ENCODE results near the gene SH3RF1. TPM values are rescaled to one million over a fixed set of nuclear protein-coding genes. Genes with fewer than 3 reads are reported as not detected.

SH3RF1 gene
- total and polyA plus RNA-seq, 2 of the 13 experiments (the other 11 are each of a cell fraction or from before 2014, with no cell fraction given), result 3.1 to 3.2 TPM

DNA sequence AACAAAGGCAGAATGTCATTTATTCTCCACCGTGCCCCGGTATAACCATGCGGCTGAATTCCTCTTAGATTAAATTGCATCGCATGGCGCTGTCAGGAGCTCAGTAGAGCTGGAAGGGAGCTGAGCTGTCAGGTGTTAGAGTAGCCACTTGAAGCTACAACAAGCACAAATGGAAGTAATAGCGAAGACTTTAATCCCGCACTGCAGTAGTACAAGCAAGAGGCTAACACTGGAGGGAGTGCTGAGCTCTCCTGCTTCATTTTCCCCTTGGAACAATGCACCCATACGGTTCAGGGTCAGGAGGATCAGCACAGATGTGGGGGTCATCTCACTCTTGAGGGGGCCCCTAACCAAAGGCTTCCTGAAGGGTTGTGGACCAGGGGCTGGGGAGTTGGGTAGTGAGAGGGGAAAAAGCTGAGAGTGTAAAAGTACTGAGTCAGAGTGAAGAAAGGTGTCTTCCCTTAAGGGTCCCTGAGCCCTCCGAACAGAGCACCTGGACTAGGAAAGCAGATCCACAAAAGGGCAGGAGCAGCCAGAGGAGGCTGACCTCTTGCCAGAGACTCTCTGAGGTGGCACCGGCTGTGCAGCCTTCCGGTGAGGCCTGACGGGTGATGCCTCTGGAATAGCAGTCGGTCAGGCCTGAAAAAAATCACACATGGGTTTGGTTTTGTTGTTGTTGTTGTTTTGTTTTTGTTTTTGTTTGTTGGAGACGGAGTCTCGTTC is 224.7 kb downstream of the SH3RF1 start:
- intact Hi-C loops (cut with micrococcal nuclease; ENCODE audit: unreplicated experiment) (no loop called here), in situ Hi-C loops (cut with HindIII; ENCODE audit: extremely low pct_ligation_motif_present, low pct_unique_long_range_greater_than_20kb) (no loop called here)
- DNase-seq (ENCODE audit: low spot score) (no peak), ATAC-seq (peak; percentile 76), FAIRE-seq (no peak)
- Histone ChIP-seq H3K4me1 (ENCODE audit: insufficient read depth, low read length) (peaks cover 24% of the 10 kb centered on the region), H3K9me3 (ENCODE audit: low read length) (no peaks in the 10 kb centered on the region), H3K36me3 (replicated peaks in 1 of 2; ENCODE audit: control insufficient read depth in 1 of 2, insufficient read depth in 2 of 2, low read length in 2 of 2) (no peaks in the 10 kb centered on the region), H3K4me2 (ENCODE audit: low read depth, low read length) (no peak overlapping the region), H2AFZ (ENCODE audit: low read length) (no peak overlapping the region), H3K27me3 (ENCODE audit: control insufficient read depth in 1 of 2, insufficient read depth in 2 of 2, low read length in 2 of 2) (peaks cover 0 to 8% of the 10 kb centered on the region in 2 experiments; a peak in 1 of 5 replicates), H3K27ac (ENCODE audit: extremely low read length, insufficient read depth, low read length) (no peak overlapping the region), H3K4me3 (replicated peaks in 1 of 3; ENCODE audit: insufficient read depth in 1 of 3, low read depth in 2 of 3, low read length in 3 of 3) (no peak overlapping the region), H3K9ac (ENCODE audit: insufficient read depth, low read depth, low read length) (no peak overlapping the region), H3K79me2 (ENCODE audit: insufficient read depth, low read length) (no peaks in the 10 kb centered on the region), H4K20me1 (ENCODE audit: insufficient read depth, low read length) (no peaks in the 10 kb centered on the region)
- ChIA-PET POLR2A (no interaction called here), CTCF (ENCODE audit: low intra/inter-chr PET ratio, low total read pairs) (no interaction called here)
- WGBS (ENCODE audit: low lambda C conversion rate), result 49% methylated on average over 15 of the region's 15 CpGs
- BruUV-seq (replicated peaks), result no TSS peak
- TF ChIP-seq, protein P1, sequence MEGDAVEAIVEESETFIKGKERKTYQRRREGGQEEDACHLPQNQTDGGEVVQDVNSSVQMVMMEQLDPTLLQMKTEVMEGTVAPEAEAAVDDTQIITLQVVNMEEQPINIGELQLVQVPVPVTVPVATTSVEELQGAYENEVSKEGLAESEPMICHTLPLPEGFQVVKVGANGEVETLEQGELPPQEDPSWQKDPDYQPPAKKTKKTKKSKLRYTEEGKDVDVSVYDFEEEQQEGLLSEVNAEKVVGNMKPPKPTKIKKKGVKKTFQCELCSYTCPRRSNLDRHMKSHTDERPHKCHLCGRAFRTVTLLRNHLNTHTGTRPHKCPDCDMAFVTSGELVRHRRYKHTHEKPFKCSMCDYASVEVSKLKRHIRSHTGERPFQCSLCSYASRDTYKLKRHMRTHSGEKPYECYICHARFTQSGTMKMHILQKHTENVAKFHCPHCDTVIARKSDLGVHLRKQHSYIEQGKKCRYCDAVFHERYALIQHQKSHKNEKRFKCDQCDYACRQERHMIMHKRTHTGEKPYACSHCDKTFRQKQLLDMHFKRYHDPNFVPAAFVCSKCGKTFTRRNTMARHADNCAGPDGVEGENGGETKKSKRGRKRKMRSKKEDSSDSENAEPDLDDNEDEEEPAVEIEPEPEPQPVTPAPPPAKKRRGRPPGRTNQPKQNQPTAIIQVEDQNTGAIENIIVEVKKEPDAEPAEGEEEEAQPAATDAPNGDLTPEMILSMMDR (CRISPR knock-in tag; IDR thresholded peaks at IDR 0.05), result peak; percentile 49
- TF ChIP-seq ZSCAN30 (CRISPR knock-in tag; IDR thresholded peaks at IDR 0.05) (no peak), STAG1 (CRISPR knock-in tag; IDR thresholded peaks at IDR 0.05) (peak; percentile 59), ZSCAN9 (CRISPR knock-in tag; IDR thresholded peaks at IDR 0.05; ENCODE audit: borderline replicate concordance) (no peak), RAD21 (CRISPR knock-in tag; IDR thresholded peaks at IDR 0.05) (peak; percentile 21; the same call in 1 of the 2 replicates), ZKSCAN8 (CRISPR knock-in tag; IDR thresholded peaks at IDR 0.05; ENCODE audit: borderline replicate concordance) (no peak), SMC3 (IDR thresholded peaks at IDR 0.05; ENCODE audit: low read length) (peak; percentile 23; the same call in 1 of the 2 replicates), KAT2B (IDR thresholded peaks at IDR 0.05; ENCODE audit: borderline replicate concordance, low read depth, low read length) (no peak), ZNF720 (CRISPR knock-in tag; IDR thresholded peaks at IDR 0.05) (no peak), NFKB2 (CRISPR knock-in tag; IDR thresholded peaks at IDR 0.05; ENCODE audit: borderline replicate concordance) (no peak), ELF4 (CRISPR knock-in tag; IDR thresholded peaks at IDR 0.05; ENCODE audit: borderline replicate concordance) (no peak), PTBP1 (IDR thresholded peaks at IDR 0.05; ENCODE audit: low read depth, low read length, poor library complexity, severe bottlenecking) (no peak), HDAC6 (IDR thresholded peaks at IDR 0.05; ENCODE audit: low read depth, low read length) (no peak)
- TF ChIP-seq, protein P2, sequence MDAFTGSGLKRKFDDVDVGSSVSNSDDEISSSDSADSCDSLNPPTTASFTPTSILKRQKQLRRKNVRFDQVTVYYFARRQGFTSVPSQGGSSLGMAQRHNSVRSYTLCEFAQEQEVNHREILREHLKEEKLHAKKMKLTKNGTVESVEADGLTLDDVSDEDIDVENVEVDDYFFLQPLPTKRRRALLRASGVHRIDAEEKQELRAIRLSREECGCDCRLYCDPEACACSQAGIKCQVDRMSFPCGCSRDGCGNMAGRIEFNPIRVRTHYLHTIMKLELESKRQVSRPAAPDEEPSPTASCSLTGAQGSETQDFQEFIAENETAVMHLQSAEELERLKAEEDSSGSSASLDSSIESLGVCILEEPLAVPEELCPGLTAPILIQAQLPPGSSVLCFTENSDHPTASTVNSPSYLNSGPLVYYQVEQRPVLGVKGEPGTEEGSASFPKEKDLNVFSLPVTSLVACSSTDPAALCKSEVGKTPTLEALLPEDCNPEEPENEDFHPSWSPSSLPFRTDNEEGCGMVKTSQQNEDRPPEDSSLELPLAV (CRISPR knock-in tag; conservative IDR thresholded peaks at IDR 0.05; ENCODE audit: low read depth), result no peak
- TF ChIP-seq, protein P3, sequence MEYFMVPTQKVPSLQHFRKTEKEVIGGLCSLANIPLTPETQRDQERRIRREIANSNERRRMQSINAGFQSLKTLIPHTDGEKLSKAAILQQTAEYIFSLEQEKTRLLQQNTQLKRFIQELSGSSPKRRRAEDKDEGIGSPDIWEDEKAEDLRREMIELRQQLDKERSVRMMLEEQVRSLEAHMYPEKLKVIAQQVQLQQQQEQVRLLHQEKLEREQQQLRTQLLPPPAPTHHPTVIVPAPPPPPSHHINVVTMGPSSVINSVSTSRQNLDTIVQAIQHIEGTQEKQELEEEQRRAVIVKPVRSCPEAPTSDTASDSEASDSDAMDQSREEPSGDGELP (IDR thresholded peaks at IDR 0.05; ENCODE audit: borderline replicate concordance, low read depth), result no peak
- TF ChIP-seq, protein P4, sequence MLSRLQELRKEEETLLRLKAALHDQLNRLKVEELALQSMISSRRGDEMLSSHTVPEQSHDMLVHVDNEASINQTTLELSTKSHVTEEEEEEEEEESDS (CRISPR knock-in tag; IDR thresholded peaks at IDR 0.05; ENCODE audit: borderline replicate concordance), result no peak
- TF ChIP-seq, protein P5, sequence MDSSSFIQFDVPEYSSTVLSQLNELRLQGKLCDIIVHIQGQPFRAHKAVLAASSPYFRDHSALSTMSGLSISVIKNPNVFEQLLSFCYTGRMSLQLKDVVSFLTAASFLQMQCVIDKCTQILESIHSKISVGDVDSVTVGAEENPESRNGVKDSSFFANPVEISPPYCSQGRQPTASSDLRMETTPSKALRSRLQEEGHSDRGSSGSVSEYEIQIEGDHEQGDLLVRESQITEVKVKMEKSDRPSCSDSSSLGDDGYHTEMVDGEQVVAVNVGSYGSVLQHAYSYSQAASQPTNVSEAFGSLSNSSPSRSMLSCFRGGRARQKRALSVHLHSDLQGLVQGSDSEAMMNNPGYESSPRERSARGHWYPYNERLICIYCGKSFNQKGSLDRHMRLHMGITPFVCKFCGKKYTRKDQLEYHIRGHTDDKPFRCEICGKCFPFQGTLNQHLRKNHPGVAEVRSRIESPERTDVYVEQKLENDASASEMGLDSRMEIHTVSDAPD (CRISPR knock-in tag; IDR thresholded peaks at IDR 0.05), result no peak
- TF ChIP-seq, protein P6, sequence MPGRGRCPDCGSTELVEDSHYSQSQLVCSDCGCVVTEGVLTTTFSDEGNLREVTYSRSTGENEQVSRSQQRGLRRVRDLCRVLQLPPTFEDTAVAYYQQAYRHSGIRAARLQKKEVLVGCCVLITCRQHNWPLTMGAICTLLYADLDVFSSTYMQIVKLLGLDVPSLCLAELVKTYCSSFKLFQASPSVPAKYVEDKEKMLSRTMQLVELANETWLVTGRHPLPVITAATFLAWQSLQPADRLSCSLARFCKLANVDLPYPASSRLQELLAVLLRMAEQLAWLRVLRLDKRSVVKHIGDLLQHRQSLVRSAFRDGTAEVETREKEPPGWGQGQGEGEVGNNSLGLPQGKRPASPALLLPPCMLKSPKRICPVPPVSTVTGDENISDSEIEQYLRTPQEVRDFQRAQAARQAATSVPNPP (CRISPR knock-in tag; IDR thresholded peaks at IDR 0.05), result no peak

Data from HepG2 (cell line).